HG02870 (cell line): Measurements from ENCODE around the gene QRSL1.
"Not testable (repeated sequence)": the region's sequence is repeated elsewhere in the genome, so short reads cannot be mapped to it uniquely, and the experiment has no call there.

Experiments
- ATAC-seq: cut with Tn5 transposase; IDR thresholded peaks from one replicate; pipeline ENCODE4 v1.9.1; 2021; ENCODE audit warnings: mild to moderate bottlenecking, moderate library complexity; ENCODE audit not compliant: unreplicated experiment

Gene QRSL1

GRCh38 chr6:106622412-106622811 is 7.0 kb upstream of the QRSL1 start:
- no peak for ATAC-seq

DNA sequence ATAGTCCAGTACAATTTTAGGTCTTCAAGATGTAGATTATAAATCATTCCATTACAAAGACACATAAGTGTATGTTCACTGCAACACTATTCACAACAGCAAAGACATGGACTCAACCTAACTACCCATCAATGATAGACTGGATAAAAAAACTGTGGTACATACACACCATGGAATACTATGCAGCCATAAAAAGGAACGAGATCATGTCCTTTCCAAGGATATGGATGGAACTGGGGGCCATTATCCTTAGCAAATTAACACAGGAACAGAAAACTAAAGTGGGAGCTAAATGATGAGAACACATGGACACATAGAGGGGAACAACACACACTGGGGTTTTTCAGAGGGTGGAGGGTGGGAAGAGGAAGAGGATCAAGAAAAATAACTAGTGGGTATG is 6.3 kb upstream of the QRSL1 start:
- no peak for ATAC-seq

- no peak for ATAC-seq
Observed at GRCh38 chr6:106626485-106626884, 2.9 kb upstream of the QRSL1 start.

DNA sequence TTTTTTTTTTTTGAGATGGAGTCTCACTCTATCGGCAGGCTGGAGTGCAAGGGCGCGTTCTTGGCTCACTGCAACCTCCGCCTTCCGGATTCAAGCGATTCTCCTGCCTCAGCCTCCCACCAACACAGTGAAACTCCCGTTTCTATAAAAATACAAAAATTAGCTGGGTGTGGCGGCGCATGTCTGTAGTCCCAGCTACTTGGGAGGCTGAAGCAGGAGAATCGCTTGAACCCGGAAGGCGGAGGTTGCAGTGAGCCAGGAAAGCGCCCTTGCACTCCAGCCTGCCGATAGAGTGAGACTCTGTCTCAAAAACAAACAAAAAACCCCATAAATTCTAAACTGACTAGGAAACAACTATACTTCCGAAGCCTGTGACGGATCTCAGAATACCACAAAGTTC is 1.6 kb upstream of the QRSL1 start:
- not testable (repeated sequence) for ATAC-seq

GRCh38 chr6:106628658-106629102 is 698 bp upstream of the QRSL1 start:
- peak; percentile 2 for ATAC-seq

GRCh38 chr6:106629859-106630163 is 433 bp downstream of the QRSL1 start:
- ATAC-seq: peak; percentile 6

- no peak for ATAC-seq
Observed at GRCh38 chr6:106630366-106630765, 988 bp downstream of the QRSL1 start.

- ATAC-seq: no peak
Observed at GRCh38 chr6:106631346-106631745, 2.0 kb downstream of the QRSL1 start.

- ATAC-seq: no peak
Observed at GRCh38 chr6:106634565-106634964, 5.2 kb downstream of the QRSL1 start.

DNA sequence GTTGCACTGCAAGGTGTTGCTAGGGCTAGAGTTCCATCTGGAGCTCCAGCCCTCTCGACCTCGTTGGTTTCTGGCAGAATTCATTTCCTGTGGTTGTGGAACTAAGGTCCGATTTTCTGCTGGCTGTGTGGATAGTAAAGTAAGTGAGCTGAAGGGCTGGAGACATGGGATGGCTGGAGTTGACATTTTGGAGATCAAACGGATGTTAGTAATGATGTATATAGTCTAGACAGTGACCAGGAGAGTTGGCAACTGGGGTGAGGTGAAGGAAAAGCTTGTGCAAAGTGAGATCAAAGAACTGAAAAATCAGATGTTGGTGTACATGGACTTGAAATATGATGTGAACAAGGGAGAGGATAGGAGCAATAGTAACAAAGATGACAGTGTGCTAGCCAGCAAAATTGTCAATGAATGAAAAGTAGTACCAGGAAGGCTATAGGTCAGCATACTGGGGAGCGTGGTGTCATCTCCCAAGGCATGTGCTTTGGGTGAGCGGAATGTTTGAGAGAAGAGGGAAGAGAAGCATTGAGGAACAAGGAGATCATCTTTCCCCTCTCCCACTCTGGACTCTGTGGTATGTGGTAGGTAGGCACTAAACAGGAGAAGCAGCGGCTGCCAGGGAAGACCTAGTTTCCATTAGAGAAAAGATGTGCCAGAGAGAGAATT is 7.8 kb downstream of the QRSL1 start:
- ATAC-seq: peak; percentile 22

- ATAC-seq: peak; percentile 69
Observed at GRCh38 chr6:106637717-106638341, 8.5 kb downstream of the QRSL1 start.

DNA sequence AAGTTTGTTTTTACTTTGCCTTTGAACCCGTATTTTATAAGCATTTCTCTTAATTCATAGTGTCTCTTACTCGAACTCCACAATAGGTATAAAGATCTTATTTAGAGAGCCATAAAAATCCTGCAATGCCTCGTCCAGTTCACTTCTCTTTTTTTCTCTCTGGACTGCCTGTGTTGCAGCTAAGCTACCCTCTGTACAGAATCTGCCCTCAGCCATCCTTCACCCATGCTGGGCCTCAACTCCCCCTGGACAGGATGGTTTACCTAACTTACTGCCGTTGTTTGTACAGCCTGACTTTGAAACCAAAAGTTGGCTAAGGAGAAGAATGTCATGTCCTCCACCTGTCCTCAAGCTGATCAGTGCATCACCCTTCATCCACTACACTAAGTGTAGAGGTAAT is 10.4 kb downstream of the QRSL1 start:
- ATAC-seq: no peak

GRCh38 chr6:106642476-106642875 is 13.1 kb downstream of the QRSL1 start:
- no peak for ATAC-seq

DNA sequence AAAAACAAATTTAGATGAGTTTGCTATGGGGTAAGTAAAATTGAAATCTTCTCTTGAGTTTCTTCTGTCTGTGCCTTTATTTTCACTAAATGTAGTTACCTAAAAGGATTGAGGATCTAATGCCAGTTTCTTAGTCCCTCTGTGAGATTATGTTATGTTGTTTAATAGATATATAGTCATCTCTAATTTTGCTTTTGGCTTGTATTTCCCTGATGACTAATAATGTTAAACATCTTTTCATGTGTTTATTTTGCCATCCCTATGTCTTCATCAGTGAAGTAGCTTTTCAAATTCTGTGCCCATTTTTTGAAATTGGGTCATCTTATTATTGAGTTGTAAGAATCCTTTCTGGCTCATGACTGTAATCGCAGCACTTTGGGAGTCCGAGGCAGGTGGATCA is 13.7 kb downstream of the QRSL1 start:
- no peak for ATAC-seq

GRCh38 chr6:106648651-106649308 is 19.4 kb downstream of the QRSL1 start:
- peak; percentile 94 for ATAC-seq

GRCh38 chr6:106658469-106658868 is 29.1 kb downstream of the QRSL1 start:
- no peak for ATAC-seq

DNA sequence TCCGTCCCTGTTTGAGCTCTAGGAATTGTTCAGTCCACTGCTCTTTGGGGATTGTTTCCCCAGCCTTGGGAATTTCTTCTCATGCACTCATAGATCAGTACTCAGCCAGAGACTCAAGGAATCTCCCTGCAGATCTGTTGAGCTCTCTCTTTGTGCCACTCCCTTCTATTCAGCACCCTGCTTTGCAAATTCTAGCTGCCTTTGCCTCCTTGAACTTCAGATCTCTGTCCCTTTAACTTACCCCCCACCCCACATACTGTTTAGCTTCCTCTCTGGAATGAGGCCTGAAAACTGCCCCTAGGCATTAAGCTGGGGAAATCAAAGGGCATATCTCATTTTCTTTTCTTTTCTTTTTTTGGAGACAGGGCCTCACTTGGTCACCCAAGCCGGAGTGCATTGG is 30.5 kb downstream of the QRSL1 start:
- no peak for ATAC-seq

DNA sequence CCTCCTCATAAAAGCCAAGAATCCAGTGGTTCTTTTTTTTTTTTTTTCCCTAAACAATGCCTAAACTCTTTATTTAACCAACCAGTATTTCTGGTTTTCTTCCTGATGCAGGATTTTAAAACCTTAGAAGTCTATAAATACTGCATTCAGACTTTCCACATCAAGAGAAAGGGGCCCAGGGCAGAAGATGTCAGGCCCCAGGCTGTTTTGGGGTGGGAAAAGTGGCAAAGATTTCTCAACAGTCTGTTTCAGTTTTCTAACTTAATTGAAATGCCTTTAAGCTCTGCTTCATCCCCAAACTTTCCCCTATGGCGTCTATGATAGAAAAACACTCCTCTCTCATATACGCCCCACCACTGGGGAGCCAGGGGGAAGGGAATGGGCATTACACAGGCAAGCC is 33.1 kb downstream of the QRSL1 start:
- ATAC-seq: no peak

DNA sequence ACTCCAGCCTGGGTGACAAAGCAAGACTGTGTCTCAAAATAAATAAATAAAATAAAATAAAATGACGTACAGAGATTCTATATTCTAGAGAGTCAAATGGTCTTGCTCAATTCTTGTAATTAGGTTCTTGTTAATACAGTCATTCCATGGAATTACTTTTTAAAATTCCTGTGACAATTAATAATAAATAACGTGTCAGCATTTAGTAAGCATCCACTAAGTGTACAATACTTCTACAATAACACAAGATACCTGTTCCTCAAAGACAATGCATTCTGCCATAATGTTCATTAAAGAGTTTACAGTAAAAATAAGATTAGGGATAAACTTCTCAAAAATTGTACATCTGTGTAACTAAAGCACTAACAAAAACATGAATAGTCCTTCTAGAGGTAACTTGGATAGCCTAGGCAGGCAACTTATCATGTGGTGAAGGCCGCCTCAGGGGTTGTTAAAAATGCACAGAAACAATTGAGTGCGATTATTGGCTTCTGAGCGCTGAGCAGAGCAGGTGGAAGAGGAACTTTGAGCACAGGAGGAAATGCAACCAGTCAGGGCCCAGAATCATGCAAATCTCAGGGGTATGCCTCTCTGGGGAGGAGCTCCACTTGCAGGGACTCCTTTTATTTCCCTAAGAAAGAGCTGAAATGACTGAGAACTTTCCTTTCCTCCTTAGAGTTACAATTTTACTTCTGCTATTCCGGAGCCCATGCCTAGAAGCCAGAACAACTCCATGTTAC is 37.1 kb downstream of the QRSL1 start:
- ATAC-seq: peak; percentile 99

- no peak for ATAC-seq
Observed at GRCh38 chr6:106667022-106667402, 37.6 kb downstream of the QRSL1 start.

DNA sequence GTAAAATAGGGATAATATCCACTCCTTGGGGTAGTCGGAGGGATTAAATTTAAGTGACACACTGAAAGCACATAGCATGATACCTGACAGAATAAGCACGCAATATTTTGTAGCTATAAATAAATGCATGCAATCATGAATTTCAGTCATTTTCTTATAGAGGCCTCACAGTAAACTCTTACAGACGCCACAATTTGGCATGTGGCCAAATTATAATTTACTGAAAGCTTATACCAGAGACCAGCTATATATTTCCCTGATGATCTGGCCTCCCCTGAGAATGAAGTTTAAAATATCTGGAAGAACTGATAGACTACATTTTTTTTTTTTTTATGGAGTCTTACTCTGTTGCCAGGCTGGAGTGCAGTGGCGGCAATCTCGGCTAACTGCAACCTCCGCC is 40.9 kb downstream of the QRSL1 start:
- ATAC-seq: no peak

DNA sequence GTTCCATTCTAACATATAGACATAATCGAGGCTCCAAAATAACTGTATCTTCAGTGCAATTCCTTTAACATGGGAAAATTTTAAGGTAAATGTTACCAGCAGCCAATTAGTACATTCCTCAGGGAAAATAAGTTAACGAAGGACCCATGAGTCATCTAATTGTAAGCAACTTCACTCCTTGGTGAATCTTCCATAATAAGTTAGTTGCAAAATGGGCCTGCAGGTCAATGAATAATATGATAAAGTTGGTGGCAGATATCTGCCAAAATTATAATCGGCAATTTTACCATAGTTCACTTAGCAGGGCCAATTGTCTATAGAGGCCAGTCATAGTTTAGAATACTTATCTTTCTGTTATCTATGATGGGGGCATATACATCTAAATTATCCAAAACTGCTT is 42.3 kb downstream of the QRSL1 start:
- no peak for ATAC-seq
